ENCODE data around the gene ANKRD31. TPM values are rescaled to one million over a fixed set of nuclear protein-coding genes. Genes with fewer than 3 reads are reported as not detected.

Gene ANKRD31
- polyA plus RNA-seq, 2 of the 4 experiments (the other 2 are of a cell fraction), result 0.15 to 0.49 TPM

DNA sequence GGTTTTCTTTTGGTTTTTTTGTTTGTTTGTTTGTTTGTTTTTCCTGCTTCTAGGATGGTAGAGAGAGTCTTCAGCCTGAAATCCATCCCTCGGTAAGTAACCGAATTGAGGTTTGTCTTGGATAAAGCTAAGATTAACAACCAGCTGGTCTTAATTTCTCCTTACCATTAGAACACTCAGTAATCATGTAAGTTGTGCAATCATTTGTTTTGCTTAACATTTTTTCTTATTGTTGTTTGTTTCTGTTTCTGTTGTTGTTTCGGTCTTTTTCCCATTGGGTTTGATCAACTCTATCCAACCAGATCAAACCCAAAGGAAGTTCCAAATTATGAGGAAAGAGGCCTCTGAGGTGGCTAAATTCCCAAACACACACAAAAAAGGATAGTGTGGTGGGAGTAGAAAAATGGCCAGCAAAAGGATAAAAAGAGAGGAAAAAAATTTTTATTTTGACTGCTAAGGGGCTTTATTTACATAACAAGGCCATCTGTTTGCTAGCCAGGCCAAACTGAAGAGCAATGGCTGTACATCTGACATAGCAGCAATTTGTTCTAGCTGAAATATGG, 49.6 kb upstream of the ANKRD31 start:
- no peak overlapping the region for H3K27ac ChIP-seq
- no peaks in the 10 kb centered on the region for H3K4me1 ChIP-seq
- 69% methylated on average over 3 of the region's 3 CpGs for WGBS (ENCODE audit: missing lambda C conversion rate)
- H3K4me2 ChIP-seq, result no peak overlapping the region
- ChIA-PET CTCF (interaction anchor here (0.7 to 0.9 kb wide), 2 partner anchors 49 to 377 kb away, joined by 3 read pairs; partner anchors contain the start of gene ANKRD31), POLR2A (no interaction called here)
- peaks cover under 1% of the 10 kb centered on the region; the same call in 1 of the 3 replicates for H3K9me3 ChIP-seq
- no peak overlapping the region for H3K4me3 ChIP-seq
- FAIRE-seq, result no peak
- DNase-seq (ENCODE audit: low read depth in 1 of 2, low spot score in 1 of 2), result no peak
- no peak for TF ChIP-seq MAFK (IDR thresholded peaks at IDR 0.05; ENCODE audit: partially characterized antibody)
- 0 out of 4 replicates have a peak, but pooled peaks of 1 of the 2 experiments have one; percentile 40 for TF ChIP-seq CEBPB (IDR thresholded peaks at IDR 0.05)
- no peak for TF ChIP-seq ZSCAN20 (CRISPR knock-in tag; IDR thresholded peaks at IDR 0.05)
- no peak for TF ChIP-seq BCL3 (IDR thresholded peaks at IDR 0.05)
- no peak for TF ChIP-seq RAD21 (conservative IDR thresholded peaks at IDR 0.05 in 1 of 2, IDR thresholded peaks at IDR 0.05 in 1 of 2)
- no peak for ATAC-seq

DNA sequence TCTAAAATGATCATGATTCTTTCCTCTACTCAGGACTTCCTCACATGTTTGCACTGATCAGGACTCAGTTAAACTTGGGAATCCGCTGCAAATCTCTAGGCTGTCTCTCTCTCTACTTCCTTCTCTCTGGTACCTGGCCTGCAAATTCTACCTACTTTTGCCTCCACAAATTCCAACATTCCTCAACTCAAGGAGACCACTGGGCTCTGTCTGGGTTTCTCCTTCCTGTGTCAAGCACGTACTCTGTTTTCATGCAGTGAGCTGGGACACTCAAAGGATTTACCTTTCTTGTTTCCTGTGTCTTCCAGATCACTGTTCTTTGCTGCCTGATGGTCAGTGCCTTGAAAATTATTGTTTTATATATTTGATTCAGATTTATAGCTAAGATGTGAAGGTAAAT, 45.9 kb upstream of the ANKRD31 start:
- ATAC-seq (no peak), FAIRE-seq (no peak), DNase-seq (ENCODE audit: low read depth in 1 of 2, low spot score in 1 of 2) (no peak)
- Histone ChIP-seq H3K4me2 (no peak overlapping the region), H3K27ac (no peak overlapping the region), H3K4me1 (no peaks in the 10 kb centered on the region), H3K9me3 (no peaks in the 10 kb centered on the region), H3K4me3 (no peak overlapping the region)
- POLR2A ChIA-PET, result no interaction called here
- TF ChIP-seq BHLHE40 (IDR thresholded peaks at IDR 0.05; ENCODE audit: low read depth, low read length), result no peak
- no peak for TF ChIP-seq RCOR1 (IDR thresholded peaks at IDR 0.05; ENCODE audit: low read depth, low read length)
- no peak for TF ChIP-seq FOXS1 (CRISPR knock-in tag; IDR thresholded peaks at IDR 0.05)
- TF ChIP-seq ZFP36 (IDR thresholded peaks at IDR 0.05; ENCODE audit: borderline replicate concordance, partially characterized antibody), result no peak
- no peak for TF ChIP-seq RAD21 (conservative IDR thresholded peaks at IDR 0.05 in 1 of 2, IDR thresholded peaks at IDR 0.05 in 1 of 2)
- no peak for TF ChIP-seq CHD4 (IDR thresholded peaks at IDR 0.05; ENCODE audit: borderline replicate concordance)
- TF ChIP-seq MAZ (IDR thresholded peaks at IDR 0.05; ENCODE audit: borderline replicate concordance, low read depth, low read length), result no peak
- TF ChIP-seq MYC (IDR thresholded peaks at IDR 0.05; ENCODE audit: borderline replicate concordance, low read length), result no peak
- TF ChIP-seq POLR2AphosphoS2 (conservative IDR thresholded peaks at IDR 0.05; ENCODE audit: low read length), result no peak
- TF ChIP-seq KDM1A (IDR thresholded peaks at IDR 0.05; ENCODE audit: low read depth), result no peak
- no peak for TF ChIP-seq KDM5A (IDR thresholded peaks at IDR 0.05)
- TF ChIP-seq ZSCAN20 (CRISPR knock-in tag; IDR thresholded peaks at IDR 0.05), result no peak
- no peak for TF ChIP-seq JUNB (IDR thresholded peaks at IDR 0.05)
- TF ChIP-seq ZNF302 (CRISPR knock-in tag; IDR thresholded peaks at IDR 0.05), result no peak
- no peak for TF ChIP-seq ATOH8 (CRISPR knock-in tag; IDR thresholded peaks at IDR 0.05; ENCODE audit: low read depth)
- no peak for TF ChIP-seq REST (IDR thresholded peaks at IDR 0.05)
- TF ChIP-seq CBX2 (IDR thresholded peaks at IDR 0.05; ENCODE audit: borderline replicate concordance, low read depth), result no peak
- CTCF ChIA-PET, result interaction anchor here (1.4 kb wide), 1 partner anchor 11 kb away, joined by 3 read pairs; no protein-coding TSS in a partner anchor
- WGBS (ENCODE audit: missing lambda C conversion rate), result 78% methylated on average over 2 of the region's 2 CpGs
